NCI-H774 (cell line): Measurements from ENCODE around the gene PCSK2.
A peak's percentile ranks its signal among the peaks of the same experiment; 100 is the strongest.

ENCODE experiments used
- DNase-seq: peaks from one replicate; lab custom pipeline; 2025; lab: John Stamatoyannopoulos, UW

Gene PCSK2

GRCh38 chr20:17334932-17335331 is 108.1 kb downstream of the PCSK2 start:
- DNase-seq = no peak

- DNase-seq = no peak
Observed at GRCh38 chr20:17339000-17339399, 112.2 kb downstream of the PCSK2 start.

- DNase-seq = no peak
Observed at GRCh38 chr20:17343091-17343490, 116.3 kb downstream of the PCSK2 start.

- DNase-seq = no peak
Observed at GRCh38 chr20:17343656-17344452, 117.0 kb downstream of the PCSK2 start.

- no peak for DNase-seq
Observed at GRCh38 chr20:17344790-17345189, 118.0 kb downstream of the PCSK2 start.

- DNase-seq = no peak
Observed at GRCh38 chr20:17345321-17345720, 118.5 kb downstream of the PCSK2 start.

GRCh38 chr20:17350321-17350720 is 123.5 kb downstream of the PCSK2 start:
- DNase-seq = no peak

- DNase-seq = peak; percentile 18
Observed at GRCh38 chr20:17357238-17357637, 130.4 kb downstream of the PCSK2 start.

- no peak for DNase-seq
Observed at GRCh38 chr20:17358854-17359253, 132.0 kb downstream of the PCSK2 start.

GRCh38 chr20:17364681-17365080 is 137.8 kb downstream of the PCSK2 start:
- no peak for DNase-seq

GRCh38 chr20:17365831-17366230 is 139.0 kb downstream of the PCSK2 start:
- DNase-seq = no peak

GRCh38 chr20:17369506-17369905 is 142.7 kb downstream of the PCSK2 start:
- DNase-seq = no peak

- DNase-seq = no peak
Observed at GRCh38 chr20:17372806-17373440, 146.1 kb downstream of the PCSK2 start.

GRCh38 chr20:17374086-17374485 is 147.2 kb downstream of the PCSK2 start:
- no peak for DNase-seq

- no peak for DNase-seq
Observed at GRCh38 chr20:17376031-17376430, 149.2 kb downstream of the PCSK2 start.

GRCh38 chr20:17377231-17377630 is 150.4 kb downstream of the PCSK2 start:
- DNase-seq = no peak

GRCh38 chr20:17379651-17380050 is 152.8 kb downstream of the PCSK2 start:
- no peak for DNase-seq

- no peak for DNase-seq
Observed at GRCh38 chr20:17380801-17381200, 154.0 kb downstream of the PCSK2 start.

GRCh38 chr20:17381724-17382123 is 154.9 kb downstream of the PCSK2 start:
- no peak for DNase-seq

GRCh38 chr20:17385798-17386197 is 159.0 kb downstream of the PCSK2 start:
- no peak for DNase-seq

GRCh38 chr20:17390655-17391054 is 163.8 kb downstream of the PCSK2 start:
- no peak for DNase-seq

GRCh38 chr20:17391127-17391771 is 164.4 kb downstream of the PCSK2 start:
- DNase-seq = no peak

- no peak for DNase-seq
Observed at GRCh38 chr20:17394411-17394810, 167.6 kb downstream of the PCSK2 start.
